ENCODE data around the gene KRTAP3-2.

- TF ChIP-seq EZH2 (IDR thresholded peaks at IDR 0.05; ENCODE audit: borderline replicate concordance, insufficient read depth, low read length, poor library complexity, severe bottlenecking) (no peak), POLR2AphosphoS5 (IDR thresholded peaks at IDR 0.05) (no peak), CTCF (IDR thresholded peaks at IDR 0.05; ENCODE audit: poor library complexity, severe bottlenecking) (no peak), EP300 (conservative IDR thresholded peaks at IDR 0.05; ENCODE audit: poor library complexity, severe bottlenecking) (no peak)
These were observed 4.7 kb upstream of the KRTAP3-2 start for GRCh38 chr17:41004397-41004796.
